Neural cell (in vitro differentiated cells): ENCODE results near the gene ANO5.

Source experiments
- CTCF ChIP-seq: fragments of 450-650 bp; IDR thresholded peaks from 2 replicates; pipeline ENCODE4 v1.5.1; 2014; ENCODE audit warnings: antibody characterized with exemption, mild to moderate bottlenecking, moderate library complexity; ENCODE audit not compliant: poor library complexity, severe bottlenecking
- EZH2 ChIP-seq: fragments of 200-600, 300-800 bp; shearing (Covaris generic), sonication (generic); IDR thresholded peaks from 2 replicates; pipeline ENCODE4 v1.6.1; 2014; ENCODE audit warnings: antibody characterized with exemption, low read length, borderline replicate concordance, mild to moderate bottlenecking; ENCODE audit not compliant: insufficient read depth, poor library complexity, severe bottlenecking

GRCh38 chr11:22157531-22157930 lies 35.4 kb upstream of the ANO5 start:
- no peak for TF ChIP-seq CTCF
- no peak for TF ChIP-seq EZH2
